ENCODE data around the gene RNF2. TPM values are rescaled to one million over a fixed set of nuclear protein-coding genes. Genes with fewer than 3 reads are reported as not detected.
"Not testable (repeated sequence)": the region's sequence is repeated elsewhere in the genome, so short reads cannot be mapped to it uniquely, and the experiment has no call there.

RNF2 gene
- total RNA-seq: 10 to 100 TPM in 1 of 2 donors, 1 to 10 TPM in 1; 6.5 to 17.3 TPM
- 1 to 10 TPM; 2.9 to 3.2 TPM for polyA plus RNA-seq

- Histone ChIP-seq H3K27ac (ENCODE audit: low read depth in 1 of 2, low read length in 2 of 2) (peak within 1 kb of the TSS; percentile 72 to 82), H3K9me3 (ENCODE audit: control insufficient read depth in 4 of 4, low read length in 3 of 4) (no peaks in the 10 kb centered on the region), H3K9ac (ENCODE audit: low read depth in 1 of 2, low read length in 2 of 2) (peak within 1 kb of the TSS; percentile 4 to 85), H3K4me1 (ENCODE audit: control insufficient read depth in 4 of 4, insufficient read depth in 4 of 4, low read length in 3 of 4) (peaks cover 5 to 15% (median 6%) of the 10 kb centered on the region in 4 donors), H3K4me3 (ENCODE audit: low read depth in 1 of 3, low read length in 3 of 3) (peak within 1 kb of the TSS; percentile 92 to 100 (median 94)), H3K36me3 (ENCODE audit: control insufficient read depth in 4 of 4, insufficient read depth in 3 of 4, low read depth in 1 of 4, low read length in 3 of 4) (no peaks in the 10 kb centered on the region), H3K27me3 (ENCODE audit: control insufficient read depth in 4 of 4, insufficient read depth in 4 of 4, low read length in 3 of 4) (no peaks in the 10 kb centered on the region)
- peak; percentile 84 for DNase-seq (ENCODE audit: low spot score)
- WGBS: under 1% methylated on average over 89 of the region's 89 CpGs
- no peak for TF ChIP-seq ZBTB33 (IDR thresholded peaks at IDR 0.05)
- TF ChIP-seq RAD21 (IDR thresholded peaks at IDR 0.05): peak in 1 of 2 donors; percentile 22
- TF ChIP-seq GABPA (IDR thresholded peaks at IDR 0.05 in 1 of 2, conservative IDR thresholded peaks at IDR 0.05 in 1 of 2): no peak
- TF ChIP-seq YY1 (IDR thresholded peaks at IDR 0.05): peak; percentile 85
- peak in 1 of 2 donors; percentile 12 for TF ChIP-seq RXRA (IDR thresholded peaks at IDR 0.05)
- peak in 1 of 2 donors; percentile 11 for TF ChIP-seq EGR1 (IDR thresholded peaks at IDR 0.05; ENCODE audit: low read depth in 2 of 2)
- no peak for TF ChIP-seq FOXA1 (IDR thresholded peaks at IDR 0.05)
- no peak for TF ChIP-seq HNF4G (IDR thresholded peaks at IDR 0.05)
- TF ChIP-seq MAX (IDR thresholded peaks at IDR 0.05): no peak
- TF ChIP-seq TAF1 (conservative IDR thresholded peaks at IDR 0.05): peak; percentile 48
- no peak for TF ChIP-seq FOXA2 (IDR thresholded peaks at IDR 0.05)
- TF ChIP-seq NR2F2 (IDR thresholded peaks at IDR 0.05): no peak
Measured at GRCh38 chr1:185044981-185045813, at the start of gene RNF2. RNF2 (plus strand) TSS chr1:185045558; CDS start chr1:185087554, 41,996 bp downstream.

- not testable (repeated sequence) for H3K27ac ChIP-seq (ENCODE audit: low read depth in 1 of 2, low read length in 2 of 2); H3K9me3 ChIP-seq (ENCODE audit: control insufficient read depth in 4 of 4, low read length in 3 of 4); H3K4me3 ChIP-seq (ENCODE audit: low read depth in 1 of 3, low read length in 3 of 3); DNase-seq (ENCODE audit: low spot score); H3K27me3 ChIP-seq (ENCODE audit: control insufficient read depth in 4 of 4, insufficient read depth in 4 of 4, low read length in 3 of 4); H3K36me3 ChIP-seq (ENCODE audit: control insufficient read depth in 4 of 4, insufficient read depth in 3 of 4, low read depth in 1 of 4, low read length in 3 of 4); H3K4me1 ChIP-seq (ENCODE audit: control insufficient read depth in 4 of 4, insufficient read depth in 4 of 4, low read length in 3 of 4); H3K9ac ChIP-seq (ENCODE audit: low read depth in 1 of 2, low read length in 2 of 2)
- WGBS: 91% methylated on average over 6 of the region's 6 CpGs
Measured at GRCh38 chr1:184999974-185000373, 45.4 kb upstream of the RNF2 start.

GRCh38 chr1:185001312-185001880 is 44.0 kb upstream of the RNF2 start:
- WGBS: 95% methylated on average over 26 of the region's 26 CpGs
- not testable (repeated sequence) for H3K36me3 ChIP-seq (ENCODE audit: control insufficient read depth in 4 of 4, insufficient read depth in 3 of 4, low read depth in 1 of 4, low read length in 3 of 4); H3K4me3 ChIP-seq (ENCODE audit: low read depth in 1 of 3, low read length in 3 of 3); H3K4me1 ChIP-seq (ENCODE audit: control insufficient read depth in 4 of 4, insufficient read depth in 4 of 4, low read length in 3 of 4); H3K9ac ChIP-seq (ENCODE audit: low read depth in 1 of 2, low read length in 2 of 2); H3K27ac ChIP-seq (ENCODE audit: low read depth in 1 of 2, low read length in 2 of 2); H3K9me3 ChIP-seq (ENCODE audit: control insufficient read depth in 4 of 4, low read length in 3 of 4); H3K27me3 ChIP-seq (ENCODE audit: control insufficient read depth in 4 of 4, insufficient read depth in 4 of 4, low read length in 3 of 4); DNase-seq (ENCODE audit: low spot score)

All from liver (tissue), 9 donors.